ENCODE measurements around the gene TRABD2B.

DNA sequence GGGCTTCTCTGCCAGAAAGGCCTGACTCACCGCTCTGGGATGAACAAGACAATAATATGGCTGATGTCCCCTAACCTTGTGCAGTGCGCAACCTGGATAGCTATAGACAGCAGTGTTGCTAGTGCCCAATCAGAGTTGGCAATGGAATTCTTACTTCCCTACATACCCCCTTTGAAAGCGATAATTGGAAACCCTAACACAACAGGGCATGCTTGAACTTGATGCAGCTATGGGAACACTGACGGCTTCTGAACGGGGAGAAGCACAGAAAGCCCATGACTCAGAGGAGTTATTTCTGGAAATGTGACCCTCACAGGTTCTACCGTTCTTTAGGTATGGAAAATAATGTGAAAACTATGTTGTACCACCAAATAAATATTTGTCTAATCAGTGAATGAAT lies 200.6 kb downstream of the TRABD2B start:
- TF ChIP-seq, protein P1, sequence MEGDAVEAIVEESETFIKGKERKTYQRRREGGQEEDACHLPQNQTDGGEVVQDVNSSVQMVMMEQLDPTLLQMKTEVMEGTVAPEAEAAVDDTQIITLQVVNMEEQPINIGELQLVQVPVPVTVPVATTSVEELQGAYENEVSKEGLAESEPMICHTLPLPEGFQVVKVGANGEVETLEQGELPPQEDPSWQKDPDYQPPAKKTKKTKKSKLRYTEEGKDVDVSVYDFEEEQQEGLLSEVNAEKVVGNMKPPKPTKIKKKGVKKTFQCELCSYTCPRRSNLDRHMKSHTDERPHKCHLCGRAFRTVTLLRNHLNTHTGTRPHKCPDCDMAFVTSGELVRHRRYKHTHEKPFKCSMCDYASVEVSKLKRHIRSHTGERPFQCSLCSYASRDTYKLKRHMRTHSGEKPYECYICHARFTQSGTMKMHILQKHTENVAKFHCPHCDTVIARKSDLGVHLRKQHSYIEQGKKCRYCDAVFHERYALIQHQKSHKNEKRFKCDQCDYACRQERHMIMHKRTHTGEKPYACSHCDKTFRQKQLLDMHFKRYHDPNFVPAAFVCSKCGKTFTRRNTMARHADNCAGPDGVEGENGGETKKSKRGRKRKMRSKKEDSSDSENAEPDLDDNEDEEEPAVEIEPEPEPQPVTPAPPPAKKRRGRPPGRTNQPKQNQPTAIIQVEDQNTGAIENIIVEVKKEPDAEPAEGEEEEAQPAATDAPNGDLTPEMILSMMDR (IDR thresholded peaks at IDR 0.05; ENCODE audit: extremely low read depth in 1 of 2, insufficient read depth in 1 of 2, low read depth in 1 of 2, low read length in 2 of 2) = no peak
- TF ChIP-seq EZH2 (IDR thresholded peaks at IDR 0.05; ENCODE audit: borderline replicate concordance, low read depth, low read length, severe bottlenecking) = no peak
- no peak for TF ChIP-seq POLR2AphosphoS5 (IDR thresholded peaks at IDR 0.05; ENCODE audit: insufficient read depth, low read depth, low read length)
- TF ChIP-seq POLR2A (IDR thresholded peaks at IDR 0.05; ENCODE audit: low read depth, low read length) = no peak
- no peak for TF ChIP-seq MYC (IDR thresholded peaks at IDR 0.05; ENCODE audit: low read depth, low read length)
- TF ChIP-seq, protein P2, sequence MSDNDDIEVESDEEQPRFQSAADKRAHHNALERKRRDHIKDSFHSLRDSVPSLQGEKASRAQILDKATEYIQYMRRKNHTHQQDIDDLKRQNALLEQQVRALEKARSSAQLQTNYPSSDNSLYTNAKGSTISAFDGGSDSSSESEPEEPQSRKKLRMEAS (IDR thresholded peaks at IDR 0.05; ENCODE audit: insufficient read depth, insufficient read length) = no peak
- no peak for TF ChIP-seq FOS (IDR thresholded peaks at IDR 0.05; ENCODE audit: borderline replicate concordance, insufficient read depth, low read length)
- no peak for TF ChIP-seq JUN (IDR thresholded peaks at IDR 0.05; ENCODE audit: borderline replicate concordance, insufficient read depth, insufficient read length, low read depth)
